Measurements from ENCODE around the gene CIZ1.
A peak's percentile ranks its signal among the peaks of the same experiment; 100 is the strongest.
"Not testable (repeated sequence)": the region's sequence is repeated elsewhere in the genome, so short reads cannot be mapped to it uniquely, and the experiment has no call there.

CIZ1 gene

GRCh38 chr9:128145536-128145935, 45.8 kb downstream of the CIZ1 start:
- DNase-seq, result no peak

GRCh38 chr9:128144239-128145181, 46.9 kb downstream of the CIZ1 start:
- no peak for DNase-seq

- DNase-seq, result no peak
These were observed 47.7 kb downstream of the CIZ1 start for GRCh38 chr9:128143525-128144238.

GRCh38 chr9:128142596-128142995, 48.8 kb downstream of the CIZ1 start:
- DNase-seq, result no peak

GRCh38 chr9:128142061-128142460, 49.3 kb downstream of the CIZ1 start:
- no peak for DNase-seq

GRCh38 chr9:128141604-128142003, 49.8 kb downstream of the CIZ1 start:
- no peak for DNase-seq

- no peak for DNase-seq
These were observed 51.8 kb downstream of the CIZ1 start for GRCh38 chr9:128139621-128140020.

- no peak for DNase-seq
These were observed 53.4 kb downstream of the CIZ1 start for GRCh38 chr9:128138001-128138400.

GRCh38 chr9:128136816-128137793, 54.3 kb downstream of the CIZ1 start:
- DNase-seq, result no peak

GRCh38 chr9:128135561-128135960, 55.8 kb downstream of the CIZ1 start:
- not testable (repeated sequence) for DNase-seq

- not testable (repeated sequence) for DNase-seq
These were observed 59.2 kb downstream of the CIZ1 start for GRCh38 chr9:128132139-128132538.

GRCh38 chr9:128131346-128131745, 60.0 kb downstream of the CIZ1 start:
- DNase-seq, result not testable (repeated sequence)

- DNase-seq, result not testable (repeated sequence)
These were observed 60.7 kb downstream of the CIZ1 start for GRCh38 chr9:128130651-128131050.

GRCh38 chr9:128129976-128130590, 61.3 kb downstream of the CIZ1 start:
- not testable (repeated sequence) for DNase-seq

- no peak for DNase-seq
These were observed 62.4 kb downstream of the CIZ1 start for GRCh38 chr9:128128836-128129590.

- peak; percentile 77 to 91 (median 85) for DNase-seq
These were observed 63.2 kb downstream of the CIZ1 start for GRCh38 chr9:128127990-128128835.

GRCh38 chr9:128127568-128127989, 63.8 kb downstream of the CIZ1 start, which contains the start of gene PTGES2:
Gene PTGES2, minus strand, starts transcription at chr9:128127729. Its CDS starts 12 bp downstream, at chr9:128127717.
- DNase-seq, result peak; percentile 43 to 75 (median 54)

- DNase-seq, result no peak
These were observed 65.6 kb downstream of the CIZ1 start for GRCh38 chr9:128125580-128126354.

- peak in 2 of 4 experiments; percentile 18 to 40 for DNase-seq
These were observed 66.3 kb downstream of the CIZ1 start for GRCh38 chr9:128124873-128125579.

Measured in activated naive CD4-positive, alpha-beta T cell (primary cell).